ENCODE data around the gene IFIH1.

Gene IFIH1

DNA sequence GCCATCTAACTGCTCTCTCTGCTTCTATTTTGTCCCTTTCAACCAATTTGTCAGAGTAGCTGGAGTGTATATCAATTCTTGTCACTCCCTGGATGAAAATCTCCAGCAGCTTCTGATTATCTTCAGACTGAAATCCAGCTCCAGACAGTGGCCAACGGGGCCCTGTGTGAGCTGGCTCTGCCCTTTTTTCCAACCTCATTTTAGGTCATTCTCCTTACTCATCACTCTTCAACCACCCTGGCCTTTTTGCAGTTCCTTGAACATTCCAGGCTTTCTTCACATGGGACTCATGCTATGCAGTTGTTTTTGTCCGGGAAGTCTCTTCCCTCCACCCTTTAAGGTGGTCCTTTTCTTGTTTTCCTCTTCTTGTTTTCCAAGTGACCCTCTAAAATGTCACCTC is 59.8 kb downstream of the IFIH1 start:
- DNase-seq (ENCODE audit: low read depth in 1 of 2, low spot score in 1 of 2) = no peak

- DNase-seq (ENCODE audit: low read depth in 1 of 2, low spot score in 1 of 2) = no peak
Observed at GRCh38 chr2:162258169-162258568, 60.3 kb downstream of the IFIH1 start.

DNA sequence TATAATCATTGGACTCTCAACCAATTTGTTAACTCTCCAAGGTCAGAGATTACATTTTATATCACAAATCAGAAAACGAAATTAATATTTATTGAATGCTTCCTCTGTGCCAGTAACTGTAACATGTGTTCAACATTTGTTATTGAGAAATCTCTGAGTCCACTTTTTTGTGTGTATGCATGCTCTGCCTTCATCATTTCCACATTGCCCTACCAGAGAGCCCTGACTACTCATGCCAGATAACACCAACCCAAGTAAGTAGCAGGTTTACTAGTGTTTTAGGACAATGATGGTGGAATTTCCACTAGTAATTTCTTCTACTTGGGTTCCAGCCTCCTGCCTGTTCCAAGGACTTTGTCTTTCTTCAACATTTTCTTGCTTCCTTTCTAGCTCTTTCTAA is 61.1 kb downstream of the IFIH1 start:
- no peak for DNase-seq (ENCODE audit: low read depth in 1 of 2, low spot score in 1 of 2)

DNA sequence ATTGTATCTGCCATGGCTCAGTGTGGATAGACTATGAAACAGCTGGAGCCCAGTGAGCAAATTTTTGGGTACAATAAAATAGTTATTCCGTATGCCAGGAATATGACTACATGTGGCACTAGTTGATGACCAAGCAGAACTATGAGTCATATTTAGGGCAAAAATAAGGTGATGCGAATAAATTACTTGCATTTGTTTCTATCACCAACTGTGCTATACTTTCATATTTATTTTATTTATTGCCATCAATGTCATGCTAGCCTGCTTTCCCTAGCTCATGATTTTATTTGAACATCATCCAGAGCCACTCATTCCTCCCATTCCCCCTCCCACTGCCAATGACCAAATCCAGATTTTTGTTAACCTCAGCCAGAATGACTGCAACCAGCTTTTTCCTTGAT is 61.9 kb downstream of the IFIH1 start:
- DNase-seq (ENCODE audit: low read depth in 1 of 2, low spot score in 1 of 2) = no peak

DNA sequence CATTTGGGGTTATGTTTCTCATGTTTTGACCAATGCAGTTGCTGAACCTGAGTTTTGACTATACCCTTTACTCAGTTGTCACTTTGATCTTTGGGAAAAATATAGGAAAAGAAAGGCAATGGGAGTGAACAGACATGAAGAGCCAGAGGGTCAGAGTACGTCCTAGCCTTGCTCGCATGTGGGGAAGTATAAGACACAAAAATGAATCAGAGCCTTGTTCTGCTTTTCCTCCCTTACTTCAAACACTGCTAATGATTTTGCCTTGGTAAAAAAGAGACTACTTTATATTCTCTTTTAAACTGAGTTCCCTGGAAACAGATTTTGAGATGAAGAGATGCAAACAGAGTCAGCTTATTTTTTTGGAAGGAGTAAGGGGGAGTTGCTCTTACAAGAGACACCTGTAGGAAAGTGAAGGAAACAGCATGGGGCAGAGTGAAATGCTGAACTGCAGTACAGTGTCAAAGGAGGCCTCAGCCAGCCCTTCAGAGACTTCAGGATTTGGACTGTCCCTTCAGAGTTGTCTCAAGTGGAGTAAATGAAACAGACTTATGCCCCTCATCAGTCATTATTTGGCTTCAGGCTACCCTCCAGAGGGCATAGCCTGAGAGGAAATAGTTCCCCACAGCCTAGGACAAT is 64.1 kb downstream of the IFIH1 start:
- no peak for DNase-seq (ENCODE audit: low read depth in 1 of 2, low spot score in 1 of 2)

DNA sequence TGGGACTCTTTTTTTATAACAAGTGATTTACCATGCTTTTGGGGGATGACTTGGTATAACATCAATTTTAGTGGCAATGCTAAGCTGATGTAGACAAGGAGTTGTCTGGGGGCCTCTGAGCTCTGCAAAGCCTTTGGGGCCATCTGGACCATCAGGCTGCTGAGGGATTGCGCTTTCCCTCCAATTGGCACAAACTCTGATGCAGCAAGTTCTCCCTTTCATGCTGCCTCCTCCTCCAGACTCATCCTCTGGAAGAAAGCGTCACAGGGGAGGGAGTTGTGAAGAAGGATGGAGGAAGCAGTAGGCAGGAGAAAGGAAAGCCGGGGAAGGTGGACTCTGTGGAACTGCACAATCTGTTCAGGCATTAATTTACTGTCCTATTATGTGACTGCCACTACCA is 65.0 kb downstream of the IFIH1 start:
- DNase-seq (ENCODE audit: low read depth in 1 of 2, low spot score in 1 of 2) = no peak

GRCh38 chr2:162252153-162252552 is 66.3 kb downstream of the IFIH1 start:
- no peak for DNase-seq (ENCODE audit: low read depth in 1 of 2, low spot score in 1 of 2)

DNA sequence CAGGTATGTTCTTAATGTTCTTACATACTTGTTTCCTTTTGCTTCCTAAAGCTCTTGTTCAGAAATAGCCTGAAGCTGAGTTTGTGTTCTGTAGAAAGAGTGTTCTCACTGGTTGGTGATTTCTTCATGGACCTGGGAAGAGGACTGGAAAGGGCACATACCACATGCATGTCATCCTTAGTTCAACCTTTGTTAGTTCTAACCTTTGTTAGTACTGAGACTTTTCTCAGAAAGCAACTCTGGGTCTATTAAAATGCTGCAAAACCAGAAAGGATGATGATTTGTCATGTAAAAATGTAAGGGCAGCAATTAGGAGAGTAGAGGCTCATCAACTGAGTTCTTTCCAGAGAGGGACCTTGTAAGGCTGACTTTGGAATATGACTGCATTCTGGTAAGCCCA is 72.7 kb downstream of the IFIH1 start:
- DNase-seq (ENCODE audit: low read depth in 1 of 2, low spot score in 1 of 2) = no peak

DNA sequence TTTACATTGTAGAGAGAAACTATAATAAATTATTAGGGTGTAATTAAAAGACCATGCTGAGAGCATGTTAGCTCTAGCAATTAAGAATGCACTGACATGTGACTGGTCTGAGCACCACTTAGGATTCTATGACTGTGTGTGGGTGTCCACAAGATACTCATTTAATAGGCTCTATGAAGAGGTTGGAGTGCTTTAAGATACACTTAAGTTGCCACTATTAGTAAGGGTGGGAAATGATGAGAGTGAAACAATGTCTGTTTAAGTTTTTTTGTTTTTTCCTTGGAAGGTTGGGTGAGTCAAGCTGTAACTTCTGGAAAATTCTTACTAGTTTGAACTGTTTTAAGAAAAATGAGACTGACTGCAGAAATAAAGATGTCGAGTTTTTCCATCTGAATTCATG is 73.4 kb downstream of the IFIH1 start:
- no peak for DNase-seq (ENCODE audit: low read depth in 1 of 2, low spot score in 1 of 2)

GRCh38 chr2:162244541-162245031 is 73.9 kb downstream of the IFIH1 start:
- DNase-seq (ENCODE audit: low read depth in 1 of 2, low spot score in 1 of 2) = no peak

GRCh38 chr2:162243715-162244114 is 74.8 kb downstream of the IFIH1 start:
- no peak for DNase-seq (ENCODE audit: low read depth in 1 of 2, low spot score in 1 of 2)

DNA sequence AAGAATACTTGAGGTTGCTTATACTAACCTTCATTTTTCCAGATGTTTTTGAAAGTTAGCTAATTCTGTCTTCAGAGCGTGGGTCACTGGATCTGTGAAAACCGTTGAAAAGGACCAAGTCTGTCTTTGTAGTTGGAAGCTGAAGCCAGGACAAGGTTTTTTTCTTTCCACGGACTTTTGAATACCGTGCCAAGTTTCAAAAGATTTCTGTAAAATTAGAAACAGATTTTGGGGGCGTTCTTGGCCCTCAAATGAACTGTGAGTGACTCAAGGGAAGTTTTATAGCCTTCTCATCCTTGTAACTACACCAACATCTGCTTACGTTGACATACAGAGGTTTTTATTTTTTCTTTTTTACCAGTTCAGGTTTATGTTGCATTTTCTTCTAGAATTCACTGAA is 75.2 kb downstream of the IFIH1 start, which contains the start of gene FAP:
Gene FAP (minus strand): TSS at position 152 of the 400 bp plus-strand sequence. CDS start 118 bp downstream, at position 34.
- no peak for DNase-seq (ENCODE audit: low read depth in 1 of 2, low spot score in 1 of 2)

DNA sequence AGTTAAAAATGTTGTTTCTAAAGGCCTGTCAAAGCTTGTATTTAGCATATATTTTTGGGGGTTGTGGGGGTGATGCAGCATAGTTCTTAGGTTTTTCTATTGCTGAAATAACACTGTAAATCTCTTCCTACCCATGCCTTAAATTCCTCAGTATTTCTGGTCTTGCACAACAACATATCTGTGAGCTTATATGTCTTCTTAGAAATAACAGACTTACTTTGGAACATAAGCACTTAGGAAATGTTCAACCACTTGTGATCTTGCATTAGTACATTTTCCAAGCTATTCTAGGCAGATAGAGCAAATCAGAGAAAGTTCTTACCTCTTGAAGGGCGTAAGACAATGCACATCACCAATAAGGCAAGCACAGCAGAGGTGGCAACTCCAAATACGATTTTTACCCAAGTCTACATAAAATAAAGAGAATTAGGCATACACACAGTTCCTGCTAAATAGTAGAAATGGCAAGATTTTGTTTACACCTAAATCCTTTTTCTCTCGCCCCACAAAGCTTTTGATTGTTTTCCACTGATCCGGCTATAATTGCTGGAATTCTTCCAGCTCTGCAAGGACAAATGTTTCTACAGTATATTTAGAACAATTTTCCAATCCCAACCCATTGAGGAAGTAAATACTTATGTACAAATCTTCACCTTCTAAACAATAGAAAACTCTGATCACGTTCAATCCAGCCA is 75.8 kb downstream of the IFIH1 start:
- no peak for DNase-seq (ENCODE audit: low read depth in 1 of 2, low spot score in 1 of 2)

DNA sequence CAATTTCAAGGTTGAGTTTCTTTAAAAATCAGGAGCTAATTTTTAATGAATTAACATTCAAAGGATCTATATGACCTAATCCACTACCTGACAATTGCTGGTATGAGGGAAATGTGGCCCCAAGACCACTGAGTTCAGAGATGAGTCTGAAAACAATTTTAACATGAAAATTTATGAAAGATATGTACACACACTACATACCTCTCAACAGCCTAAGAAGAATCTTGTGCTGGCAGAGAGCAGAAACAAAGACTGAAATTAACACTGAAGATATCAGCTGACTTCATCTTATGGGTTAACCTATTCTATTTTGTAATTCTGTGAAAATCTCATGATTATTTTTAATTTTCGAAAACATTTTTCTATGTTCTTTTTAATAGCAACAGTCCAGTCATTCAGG is 76.9 kb downstream of the IFIH1 start:
- DNase-seq (ENCODE audit: low read depth in 1 of 2, low spot score in 1 of 2) = no peak

GRCh38 chr2:162234620-162235462 is 83.6 kb downstream of the IFIH1 start:
- no peak for DNase-seq (ENCODE audit: low read depth in 1 of 2, low spot score in 1 of 2)

DNA sequence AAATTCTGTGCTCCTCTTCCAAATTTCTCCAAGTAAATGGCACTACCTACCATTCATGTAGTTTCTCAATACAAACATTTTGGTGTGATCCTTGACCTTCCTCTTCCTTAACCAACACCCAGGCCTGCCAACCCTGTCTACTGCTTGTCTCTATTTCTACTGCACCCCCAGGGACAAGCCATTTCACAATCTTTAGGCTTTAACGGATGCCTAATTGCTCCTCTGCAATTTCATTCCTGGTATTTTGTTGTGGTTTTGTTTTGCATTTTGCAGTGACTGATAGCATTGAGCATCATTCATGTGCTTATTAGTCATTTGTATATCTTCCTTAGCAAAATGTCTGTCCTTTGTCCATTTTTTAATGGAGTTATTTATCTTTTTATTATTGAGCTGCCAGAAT is 85.3 kb downstream of the IFIH1 start:
- DNase-seq (ENCODE audit: low read depth in 1 of 2, low spot score in 1 of 2) = no peak

DNA sequence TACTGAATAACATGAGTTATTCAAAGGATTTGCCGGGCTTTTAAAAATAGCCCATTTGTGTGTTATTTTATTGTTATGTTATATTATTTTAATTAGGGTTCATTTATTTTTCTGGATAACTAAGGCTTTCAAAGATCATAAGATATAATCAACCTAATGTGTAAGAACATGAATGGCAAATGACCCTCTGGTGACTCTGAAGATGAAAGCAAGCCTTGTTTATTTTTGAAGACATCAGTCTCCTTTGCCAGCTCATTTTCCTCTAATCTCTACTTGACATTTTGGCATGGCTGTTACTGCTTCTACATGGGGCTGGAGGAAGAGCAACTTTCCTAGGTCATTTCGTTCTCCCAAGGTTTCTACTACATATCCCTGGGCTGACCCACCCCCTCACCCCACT is 85.8 kb downstream of the IFIH1 start:
- DNase-seq (ENCODE audit: low read depth in 1 of 2, low spot score in 1 of 2) = no peak

DNA sequence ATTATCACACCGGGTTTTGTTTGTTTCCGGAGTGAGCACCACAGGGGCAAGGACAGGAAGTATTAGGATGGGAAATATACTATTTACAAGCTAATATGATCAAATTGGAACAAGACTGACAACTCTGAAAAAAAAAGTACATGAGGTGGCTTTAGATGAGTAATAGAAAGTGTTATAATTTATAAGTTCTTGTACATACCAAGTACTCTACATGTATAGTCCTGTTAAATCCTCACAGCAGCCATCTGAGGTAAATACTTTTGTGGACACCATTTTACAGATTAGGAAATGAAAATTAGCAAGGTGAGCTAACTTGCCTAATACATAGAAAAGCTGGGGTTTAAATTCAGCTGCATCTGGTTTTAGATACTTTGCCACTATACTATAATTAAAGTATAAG is 86.5 kb downstream of the IFIH1 start:
- no peak for DNase-seq (ENCODE audit: low read depth in 1 of 2, low spot score in 1 of 2)

DNA sequence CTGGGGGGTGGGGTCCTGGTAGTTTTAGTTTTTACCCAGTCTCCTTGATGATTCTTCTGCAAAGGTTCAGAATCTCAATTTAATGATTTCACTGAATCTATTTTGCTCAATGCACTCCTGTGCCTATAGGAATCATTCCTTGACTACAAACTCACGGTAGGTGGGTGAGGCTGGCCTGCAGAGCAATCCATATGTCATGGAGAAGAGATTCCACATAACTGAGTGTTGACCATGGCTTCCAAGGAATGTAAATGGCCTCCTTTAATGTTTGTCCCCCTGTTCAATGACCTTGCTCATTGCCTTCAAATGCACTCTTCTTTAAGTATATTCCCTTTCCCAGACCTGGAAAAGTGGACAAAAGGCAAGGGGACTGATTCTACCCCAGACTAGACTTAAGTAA is 87.7 kb downstream of the IFIH1 start:
- no peak for DNase-seq (ENCODE audit: low read depth in 1 of 2, low spot score in 1 of 2)

DNA sequence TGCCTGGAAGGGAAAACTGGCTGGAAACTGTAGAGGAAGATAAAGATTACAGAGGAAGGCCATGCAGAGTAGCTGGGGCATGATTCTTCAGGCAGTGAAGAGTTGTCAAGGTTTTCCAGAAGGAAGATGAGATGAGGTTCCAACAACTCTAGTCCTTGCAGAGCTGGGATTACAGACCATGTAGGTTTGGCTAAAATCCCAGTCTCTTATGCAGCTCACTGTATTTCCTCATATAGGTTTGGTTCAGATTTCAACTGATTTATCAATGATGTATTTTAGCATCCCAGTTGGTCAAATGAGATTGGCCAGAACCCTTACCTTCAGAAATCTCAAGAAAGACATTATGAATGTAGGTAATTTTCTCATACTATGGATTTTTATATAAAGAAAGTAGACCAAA is 91.6 kb downstream of the IFIH1 start:
- DNase-seq (ENCODE audit: low read depth in 1 of 2, low spot score in 1 of 2) = no peak

DNA sequence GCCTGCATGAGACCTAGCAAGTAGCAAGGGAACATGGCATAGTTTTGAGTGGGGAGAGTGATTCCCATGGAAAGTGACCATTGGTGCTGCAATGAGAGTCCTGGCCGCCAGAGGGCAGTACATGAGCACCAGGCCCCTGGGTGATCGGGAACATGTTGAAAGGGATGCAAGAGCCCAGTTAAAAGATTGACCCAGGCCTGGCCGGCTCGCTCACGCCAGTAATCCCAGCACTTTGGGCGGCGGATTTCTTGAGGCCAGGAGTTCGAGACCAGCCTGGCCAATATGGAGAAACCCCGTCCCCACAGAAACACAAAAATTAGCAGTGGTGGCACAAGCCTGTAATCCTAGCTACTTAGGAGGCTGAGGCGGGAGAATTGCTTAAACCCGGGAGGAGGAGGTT is 97.4 kb downstream of the IFIH1 start:
- DNase-seq (ENCODE audit: low read depth in 1 of 2, low spot score in 1 of 2) = peak in 1 of 2 donors; percentile 37

DNA sequence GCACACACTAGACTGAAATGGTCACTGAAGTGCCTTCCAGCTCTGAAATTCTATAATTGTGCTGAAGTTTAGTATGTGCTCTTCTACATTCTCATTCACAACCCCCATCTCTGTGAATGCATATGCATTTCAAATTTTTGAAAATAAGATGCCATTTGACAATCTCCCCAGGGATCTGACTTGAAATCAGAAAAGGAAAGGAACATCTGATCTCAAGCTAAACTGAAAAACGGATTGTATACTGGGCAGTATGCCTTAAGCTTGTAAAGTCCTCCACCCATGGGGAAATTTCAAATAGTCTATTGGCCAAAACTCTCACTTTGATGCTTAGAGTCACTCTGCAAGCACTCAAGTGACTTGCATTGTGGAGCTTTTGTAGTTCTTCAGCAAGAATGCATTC is 98.1 kb downstream of the IFIH1 start:
- DNase-seq (ENCODE audit: low read depth in 1 of 2, low spot score in 1 of 2) = no peak

Data from stimulated activated CD4-positive, alpha-beta T cell treated with anti-CD3 and anti-CD28 coated beads, Interleukin-15, amount 100 ng/mL, for 1 hour (primary cell).